Hematopoietic multipotent progenitor cell treated with erythropoietin and hydrocortisone succinate and interleukin-3 and kit ligand, for 15 days (in vitro differentiated cells): Measurements from ENCODE around the gene DDX42.
A peak's percentile ranks its signal among the peaks of the same experiment; 100 is the strongest.
"Not testable (repeated sequence)": the region's sequence is repeated elsewhere in the genome, so short reads cannot be mapped to it uniquely, and the experiment has no call there.

Source experiments
- DNase-seq: peaks from one replicate; pipeline ENCODE4 v3.0.0-alpha.2; 2015; ENCODE audit warnings: low spot score

The DDX42 gene

GRCh38 chr17:63840591-63841349, 66.8 kb downstream of the DDX42 start:
- DNase-seq: no peak

DNA sequence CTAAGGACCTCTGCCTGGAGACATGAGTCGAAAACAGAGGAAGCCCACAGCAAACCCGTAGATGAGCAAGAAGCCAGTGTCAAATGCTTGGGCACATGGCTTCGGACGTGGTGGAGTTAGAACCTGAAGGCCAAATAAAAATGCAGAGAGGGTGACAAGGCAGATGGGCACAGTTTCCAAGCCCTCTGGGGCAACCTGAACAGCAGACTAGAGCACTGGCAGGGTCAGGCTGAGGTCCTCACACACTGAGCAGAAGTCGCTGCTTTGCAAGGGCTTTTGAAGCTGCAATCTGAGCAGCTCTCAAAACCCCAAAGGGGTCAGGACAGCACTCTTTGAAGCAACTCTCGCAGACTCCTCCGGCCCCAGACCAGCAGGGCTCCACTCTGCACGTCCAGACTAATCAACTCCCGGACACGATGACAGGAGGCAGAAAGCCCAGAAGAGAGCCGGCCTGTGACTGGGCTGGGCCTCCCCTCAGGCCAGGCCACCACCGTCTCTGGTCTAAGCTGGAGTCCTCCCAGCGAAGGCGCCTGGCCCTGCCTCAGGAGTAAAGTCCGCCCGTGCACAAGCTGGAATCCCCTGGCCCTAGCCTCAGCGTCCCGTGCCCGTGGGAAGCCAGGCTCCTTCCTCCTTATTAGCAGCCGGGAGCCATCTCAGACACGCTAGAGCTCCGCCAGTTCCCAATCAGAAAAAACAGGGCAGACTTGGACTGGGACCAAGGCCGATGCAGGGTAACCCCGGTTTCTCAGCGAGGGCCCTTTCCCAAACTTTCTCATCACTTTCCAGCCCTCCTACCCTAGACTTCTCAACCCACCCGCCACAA, 67.6 kb downstream of the DDX42 start:
- peak; percentile 35 for DNase-seq

GRCh38 chr17:63842173-63842539, 68.2 kb downstream of the DDX42 start:
- no peak for DNase-seq

GRCh38 chr17:63842540-63843386, 68.8 kb downstream of the DDX42 start, which contains the start of gene SMARCD2:
Gene SMARCD2 (minus strand): TSS chr17:63842685. CDS start chr17:63842674, 11 bp downstream.
- DNase-seq: peak; percentile 98

DNA sequence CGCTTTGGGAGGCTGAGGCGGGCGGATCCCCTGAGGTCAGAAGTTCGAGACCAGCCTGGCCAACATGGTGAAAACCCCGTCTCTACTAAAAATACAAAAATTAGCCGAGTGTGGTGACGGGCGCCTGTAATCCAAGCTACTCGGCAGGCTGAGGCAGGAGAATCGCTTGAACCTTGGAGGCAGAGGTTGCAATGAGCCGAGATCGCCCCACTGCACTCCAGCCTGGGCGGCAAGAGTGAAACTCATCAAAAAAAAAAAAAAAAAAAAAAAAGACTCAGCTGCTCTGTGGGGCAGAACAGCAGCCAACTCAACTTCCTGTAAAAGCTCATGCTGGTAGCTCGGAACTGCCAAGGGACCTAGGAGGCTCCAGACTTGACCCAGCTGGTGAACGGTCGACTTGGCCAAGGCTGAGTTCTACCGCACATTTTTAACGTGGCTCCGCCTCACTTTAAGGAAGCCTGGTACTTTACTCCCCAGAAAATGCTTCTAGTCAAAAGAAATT, 69.5 kb downstream of the DDX42 start:
- DNase-seq: peak; percentile 15

DNA sequence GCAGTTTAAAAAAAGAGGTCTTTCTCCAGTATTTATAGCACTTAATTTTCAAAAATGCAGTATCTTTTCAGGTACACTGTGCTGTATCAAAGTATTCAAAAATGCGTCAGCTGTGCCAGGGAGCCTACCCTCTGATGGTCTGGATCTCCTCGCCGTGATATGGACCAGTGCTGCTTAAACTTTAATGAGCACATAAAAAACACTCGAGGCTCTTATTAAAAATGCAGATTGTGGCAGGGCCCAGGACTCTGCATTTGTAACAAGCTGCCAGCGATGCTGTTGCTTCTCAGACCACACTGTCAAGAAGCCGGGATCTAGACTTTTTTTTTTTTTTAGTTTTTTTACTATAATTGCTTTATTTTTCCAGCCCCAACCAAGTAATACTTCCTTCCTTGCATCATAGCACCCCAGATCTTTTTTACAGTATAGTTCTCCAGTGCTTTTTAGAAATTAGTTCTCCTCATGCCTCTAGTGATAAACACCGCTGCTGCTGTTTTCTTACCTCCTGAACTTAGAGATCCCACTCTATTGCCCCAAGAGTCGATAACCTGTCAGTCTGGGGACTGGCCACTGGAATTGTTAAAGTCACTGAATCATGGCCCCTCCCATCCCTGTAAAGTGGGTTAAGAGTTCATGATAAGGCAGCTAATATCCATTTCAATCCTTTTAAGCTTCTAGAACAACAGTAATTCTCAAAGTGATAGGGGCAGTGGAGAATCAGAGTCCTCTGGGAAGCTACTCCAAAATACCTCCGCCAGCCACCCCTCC, 70.1 kb downstream of the DDX42 start:
- DNase-seq: no peak

- no peak for DNase-seq
Measured at GRCh38 chr17:63845509-63845908, 71.5 kb downstream of the DDX42 start.

GRCh38 chr17:63847525-63848249, 73.7 kb downstream of the DDX42 start:
- no peak for DNase-seq

GRCh38 chr17:63848834-63849689, 75.1 kb downstream of the DDX42 start:
- peak; percentile 95 for DNase-seq

- DNase-seq: no peak
Measured at GRCh38 chr17:63850401-63850800, 76.4 kb downstream of the DDX42 start.

- no peak for DNase-seq
Measured at GRCh38 chr17:63853260-63853659, 79.3 kb downstream of the DDX42 start.

DNA sequence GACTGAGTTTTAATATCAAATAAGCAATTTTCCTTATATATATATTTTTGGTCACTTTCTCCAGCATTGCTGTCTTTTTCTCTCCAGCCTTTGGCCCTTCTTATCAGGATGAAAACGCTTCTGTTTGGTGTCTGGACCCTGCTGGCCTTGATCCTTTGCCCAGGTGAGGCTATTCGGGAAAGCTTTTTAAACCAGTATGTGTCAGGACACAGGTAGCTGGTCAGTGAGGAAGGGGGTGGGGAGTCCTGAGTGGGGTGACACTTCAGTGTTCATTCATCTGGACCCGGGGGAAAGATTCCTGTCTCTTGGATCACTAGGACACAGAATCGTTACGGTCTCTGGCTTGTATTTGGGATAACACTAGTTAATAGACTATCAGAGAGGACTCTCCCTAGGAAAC, 80.7 kb downstream of the DDX42 start:
- no peak for DNase-seq

DNA sequence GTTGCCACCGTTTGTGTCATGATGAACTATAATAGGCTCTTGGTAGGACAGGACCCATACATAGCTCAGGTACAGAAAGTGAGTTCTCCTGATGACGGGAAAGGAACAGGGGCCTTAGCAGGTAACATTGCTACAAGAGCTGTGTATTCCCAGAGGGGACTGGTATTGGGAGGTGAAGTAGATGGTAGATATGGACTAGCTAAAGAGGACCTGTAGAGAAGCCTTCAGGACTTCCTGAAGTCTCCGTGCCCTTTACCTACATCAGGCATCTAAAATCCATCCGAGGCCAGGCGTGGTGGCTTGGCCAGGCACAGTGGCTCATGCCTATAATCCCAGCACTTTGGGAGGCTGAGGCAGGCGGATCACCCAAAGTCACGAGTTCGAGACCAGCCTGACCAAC, 81.2 kb downstream of the DDX42 start:
- no peak for DNase-seq

GRCh38 chr17:63856425-63856824, 82.5 kb downstream of the DDX42 start:
- DNase-seq: not testable (repeated sequence)

GRCh38 chr17:63859257-63859656, 85.3 kb downstream of the DDX42 start:
- no peak for DNase-seq

DNA sequence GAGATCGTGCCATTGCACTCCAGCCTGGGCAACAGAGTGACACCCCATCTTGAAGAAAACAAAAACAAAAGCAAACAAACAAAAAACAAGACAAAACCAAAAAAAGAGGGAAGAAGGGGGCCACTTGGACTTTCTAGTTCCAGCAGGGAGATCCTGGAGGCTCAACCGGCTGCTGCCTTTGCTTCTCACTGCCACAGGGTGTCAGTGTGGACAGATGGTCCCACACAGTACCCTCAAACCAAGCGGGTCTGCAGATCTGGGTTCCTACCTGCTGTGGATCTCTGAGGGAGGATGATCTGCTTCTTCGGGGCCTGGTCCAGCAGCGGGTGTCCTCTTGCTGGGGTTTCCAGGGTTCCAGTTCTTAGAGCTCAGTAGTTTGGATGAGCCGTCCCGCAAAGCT, 92.7 kb downstream of the DDX42 start:
- DNase-seq: not testable (repeated sequence)
